CD4-positive, alpha-beta T cell treated with Interleukin-4 for 1 hour (primary cell): ENCODE measurements around the gene ABCF3.
"Not testable (repeated sequence)": the region's sequence is repeated elsewhere in the genome, so short reads cannot be mapped to it uniquely, and the experiment has no call there.

ENCODE experiments used
- DNase-seq, 2 donors: peaks; one replicate each; pipeline ENCODE4 v3.0.0-alpha.2; 2020 to 2022

Gene ABCF3, protein sequence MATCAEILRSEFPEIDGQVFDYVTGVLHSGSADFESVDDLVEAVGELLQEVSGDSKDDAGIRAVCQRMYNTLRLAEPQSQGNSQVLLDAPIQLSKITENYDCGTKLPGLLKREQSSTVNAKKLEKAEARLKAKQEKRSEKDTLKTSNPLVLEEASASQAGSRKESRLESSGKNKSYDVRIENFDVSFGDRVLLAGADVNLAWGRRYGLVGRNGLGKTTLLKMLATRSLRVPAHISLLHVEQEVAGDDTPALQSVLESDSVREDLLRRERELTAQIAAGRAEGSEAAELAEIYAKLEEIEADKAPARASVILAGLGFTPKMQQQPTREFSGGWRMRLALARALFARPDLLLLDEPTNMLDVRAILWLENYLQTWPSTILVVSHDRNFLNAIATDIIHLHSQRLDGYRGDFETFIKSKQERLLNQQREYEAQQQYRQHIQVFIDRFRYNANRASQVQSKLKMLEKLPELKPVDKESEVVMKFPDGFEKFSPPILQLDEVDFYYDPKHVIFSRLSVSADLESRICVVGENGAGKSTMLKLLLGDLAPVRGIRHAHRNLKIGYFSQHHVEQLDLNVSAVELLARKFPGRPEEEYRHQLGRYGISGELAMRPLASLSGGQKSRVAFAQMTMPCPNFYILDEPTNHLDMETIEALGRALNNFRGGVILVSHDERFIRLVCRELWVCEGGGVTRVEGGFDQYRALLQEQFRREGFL

DNA sequence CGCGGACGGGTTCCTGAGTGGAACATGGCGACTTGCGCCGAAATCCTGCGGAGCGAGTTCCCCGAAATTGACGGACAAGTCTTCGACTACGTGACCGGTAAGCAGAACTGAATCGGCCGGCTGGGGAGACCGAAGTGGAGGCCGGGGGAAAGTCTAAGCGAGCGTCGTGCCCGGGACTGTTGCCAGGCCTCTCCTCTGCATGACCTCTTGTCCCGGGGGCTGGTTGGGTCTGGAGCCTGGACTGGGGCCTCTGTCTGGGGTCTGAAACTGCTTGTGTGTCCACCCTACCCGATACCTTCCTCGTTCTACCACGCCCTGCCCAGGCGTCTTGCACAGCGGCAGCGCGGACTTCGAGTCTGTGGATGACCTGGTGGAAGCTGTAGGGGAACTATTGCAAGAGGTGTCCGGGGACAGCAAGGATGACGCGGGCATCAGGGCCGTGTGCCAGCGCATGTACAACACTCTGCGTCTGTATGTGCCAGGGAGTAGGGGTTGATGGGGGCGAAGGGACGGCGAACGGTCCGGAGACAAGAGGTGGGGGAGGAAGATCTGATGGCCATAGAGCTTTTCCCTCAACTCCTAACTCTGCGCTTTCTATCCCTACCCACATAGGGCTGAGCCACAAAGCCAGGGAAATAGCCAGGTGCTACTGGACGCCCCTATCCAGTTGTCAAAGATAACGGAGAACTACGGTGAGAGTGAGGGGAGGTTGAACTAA lies at the start of gene ABCF3:
Gene ABCF3, plus strand, starts transcription at position 16 of the 718 bp plus-strand sequence. Its CDS starts 9 bp downstream, at position 25.
- peak in 1 of 2 donors; percentile 17 for DNase-seq

DNA sequence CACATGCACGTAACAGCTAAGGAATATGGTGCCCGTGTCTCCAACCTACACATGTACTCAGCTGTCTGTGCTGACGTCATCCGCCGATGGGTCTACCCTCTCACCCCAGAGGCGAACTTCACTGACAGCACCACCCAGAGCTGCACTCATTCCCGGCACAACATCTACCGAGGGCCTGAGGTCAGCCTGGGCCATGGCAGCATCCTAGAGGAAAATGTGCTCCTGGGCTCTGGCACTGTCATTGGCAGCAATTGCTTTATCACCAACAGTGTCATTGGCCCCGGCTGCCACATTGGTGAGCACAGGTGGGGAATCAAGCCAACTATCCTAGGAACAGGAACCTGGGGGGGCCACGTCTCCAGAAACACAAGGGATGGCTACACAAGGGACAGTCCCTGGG lies 45.6 kb upstream of the ABCF3 start:
- DNase-seq: no peak

DNA sequence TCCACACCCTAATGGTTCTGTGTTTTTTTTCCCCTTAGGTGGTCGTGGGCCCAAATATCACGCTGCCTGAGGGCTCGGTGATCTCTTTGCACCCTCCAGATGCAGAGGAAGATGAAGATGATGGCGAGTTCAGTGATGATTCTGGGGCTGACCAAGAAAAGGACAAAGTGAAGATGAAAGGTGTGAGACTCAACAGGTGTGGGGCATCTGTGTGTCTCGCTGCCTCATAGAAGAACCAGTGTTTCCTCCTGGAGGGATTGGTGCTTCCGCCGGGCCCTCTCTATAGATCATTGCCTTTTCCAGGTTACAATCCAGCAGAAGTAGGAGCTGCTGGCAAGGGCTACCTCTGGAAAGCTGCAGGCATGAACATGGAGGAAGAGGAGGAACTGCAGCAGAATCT lies 43.8 kb upstream of the ABCF3 start:
- DNase-seq: no peak

DNA sequence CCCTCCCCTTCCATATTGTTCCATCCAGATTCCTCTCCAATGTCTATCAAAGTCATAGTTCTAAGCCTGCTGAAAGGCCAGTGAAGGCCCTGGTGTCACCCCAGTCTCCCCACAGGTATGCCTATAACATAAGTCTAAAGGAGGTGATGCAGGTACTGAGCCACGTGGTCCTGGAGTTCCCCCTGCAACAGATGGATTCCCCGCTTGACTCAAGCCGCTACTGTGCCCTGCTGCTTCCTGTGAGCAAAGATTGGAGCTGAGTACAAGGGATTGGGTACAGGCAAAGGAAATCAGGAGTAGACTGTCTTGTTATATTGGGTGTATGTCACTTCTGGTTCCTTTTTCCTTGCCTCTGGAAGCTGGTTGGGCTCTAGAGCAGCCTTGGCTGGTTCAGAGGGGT lies 42.7 kb upstream of the ABCF3 start:
- DNase-seq: no peak

DNA sequence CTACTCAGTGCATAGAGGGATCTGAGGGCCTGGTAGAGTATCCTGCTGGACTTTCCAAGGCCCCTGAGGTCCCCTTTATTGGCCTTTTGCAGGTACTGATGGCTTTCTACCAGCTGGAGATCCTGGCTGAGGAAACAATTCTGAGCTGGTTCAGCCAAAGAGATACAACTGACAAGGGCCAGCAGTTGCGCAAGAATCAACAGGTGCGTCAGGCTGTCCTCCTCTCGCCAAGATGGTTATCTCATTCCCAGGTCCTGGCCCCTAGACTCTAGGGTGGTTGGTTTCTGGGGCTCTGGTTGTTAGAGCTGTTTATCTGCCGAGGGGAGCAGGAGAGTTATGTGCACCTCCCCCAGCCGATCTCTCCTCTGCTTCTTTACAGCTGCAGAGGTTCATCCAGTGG lies 41.5 kb upstream of the ABCF3 start:
- no peak for DNase-seq

DNA sequence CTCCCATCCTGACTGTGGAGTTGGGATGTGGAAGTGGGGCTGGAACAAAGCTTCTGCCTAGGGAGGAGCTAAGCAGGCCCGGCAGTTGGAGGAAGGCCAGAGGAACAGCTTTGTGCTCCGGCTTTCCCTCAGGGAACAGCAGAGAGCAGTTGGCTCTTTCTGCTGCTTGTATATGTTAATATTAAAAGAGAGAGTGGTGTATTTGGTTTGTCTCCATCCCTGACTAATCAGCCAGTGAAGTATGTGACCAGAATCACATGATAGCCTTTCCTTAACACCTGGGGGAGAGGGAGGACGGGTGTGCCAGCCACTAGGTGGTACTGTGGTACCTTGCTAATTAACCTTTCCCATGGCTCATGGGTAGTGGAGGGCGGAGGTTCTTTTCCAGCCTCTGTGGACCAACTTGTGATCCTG lies 40.9 kb upstream of the ABCF3 start:
- DNase-seq: peak; percentile 41 to 42

DNA sequence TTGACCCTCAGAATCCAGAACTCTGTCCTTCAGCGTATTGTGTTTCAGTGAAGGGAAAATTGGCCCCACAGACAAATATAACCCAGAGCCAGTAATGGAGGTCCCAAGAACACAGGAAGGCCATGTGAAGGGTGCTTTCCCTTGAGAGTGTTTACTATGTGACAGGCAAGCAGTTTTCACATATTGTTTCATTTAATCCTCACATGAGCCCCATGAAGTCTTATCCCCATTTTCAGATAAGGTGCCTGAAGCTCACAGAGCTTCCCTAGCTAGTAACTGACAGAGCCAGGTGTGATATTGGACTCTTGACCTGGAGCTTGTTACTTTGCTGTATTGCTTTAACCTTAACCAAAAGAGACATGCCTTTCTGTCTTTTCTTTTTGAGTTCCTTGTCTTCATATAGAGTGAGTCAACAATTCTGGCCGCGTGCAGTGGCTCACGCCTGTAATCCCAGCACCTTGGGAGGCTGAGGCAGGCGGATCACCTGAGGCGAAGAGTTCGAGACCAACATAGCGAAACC lies 40.2 kb upstream of the ABCF3 start:
- DNase-seq: no peak

DNA sequence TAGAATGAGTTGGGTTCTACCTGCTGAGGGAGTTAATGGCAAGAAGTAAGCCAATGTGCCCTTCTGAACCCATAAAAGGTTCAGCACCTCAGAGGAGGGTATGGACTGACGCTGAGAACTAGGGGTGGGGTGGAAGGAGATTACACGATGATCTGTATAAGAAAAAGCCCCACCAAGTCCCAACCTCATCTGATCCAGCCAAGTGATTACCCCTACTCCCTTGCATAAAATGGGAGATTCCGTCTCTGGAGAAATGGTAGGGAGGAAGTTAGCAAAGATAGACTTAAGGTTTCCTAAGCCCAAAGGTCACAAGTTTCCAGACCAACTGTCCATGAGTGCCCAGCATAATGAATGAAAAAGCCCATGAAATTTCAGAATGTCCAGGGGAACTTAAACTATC lies 37.9 kb upstream of the ABCF3 start:
- no peak for DNase-seq

DNA sequence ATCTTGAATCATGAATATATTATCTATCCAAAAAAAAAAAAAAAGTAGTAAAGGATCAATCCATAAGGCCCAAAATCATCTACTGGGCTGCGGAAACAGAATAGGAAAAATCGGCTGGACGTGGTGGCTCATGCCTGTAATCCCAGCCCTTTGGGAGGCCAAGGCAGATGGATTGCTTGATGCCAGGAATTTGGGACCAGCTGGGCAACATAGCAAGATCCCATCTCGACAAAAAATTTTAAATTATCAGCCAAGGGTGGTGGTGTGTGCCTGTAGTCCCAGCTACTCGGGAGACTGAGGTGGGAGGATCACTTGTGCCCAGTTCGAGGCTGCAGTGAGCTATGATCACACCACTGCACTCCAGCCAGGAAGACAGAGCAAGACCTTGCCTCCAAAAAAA lies 36.9 kb upstream of the ABCF3 start:
- DNase-seq: no peak

DNA sequence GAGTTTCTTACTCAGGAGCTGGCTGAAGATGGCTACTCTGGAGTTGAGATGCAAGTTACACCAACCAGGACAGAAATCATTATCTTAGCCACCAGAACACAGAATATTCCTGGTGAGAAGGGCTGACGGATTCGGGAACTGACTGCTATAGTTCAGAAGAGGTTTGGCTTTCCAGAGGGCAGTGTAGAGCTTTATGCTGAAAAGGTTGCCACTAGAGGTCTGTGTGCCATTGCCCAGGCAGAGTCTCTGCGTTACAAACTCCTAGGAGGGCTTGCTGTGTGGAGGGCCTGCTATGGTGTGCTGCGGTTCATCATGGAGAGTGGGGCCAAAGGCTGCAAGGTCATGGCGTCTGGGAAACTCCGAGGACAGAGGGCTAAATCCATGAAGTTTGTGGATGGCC lies 36.2 kb upstream of the ABCF3 start:
- not testable (repeated sequence) for DNase-seq

DNA sequence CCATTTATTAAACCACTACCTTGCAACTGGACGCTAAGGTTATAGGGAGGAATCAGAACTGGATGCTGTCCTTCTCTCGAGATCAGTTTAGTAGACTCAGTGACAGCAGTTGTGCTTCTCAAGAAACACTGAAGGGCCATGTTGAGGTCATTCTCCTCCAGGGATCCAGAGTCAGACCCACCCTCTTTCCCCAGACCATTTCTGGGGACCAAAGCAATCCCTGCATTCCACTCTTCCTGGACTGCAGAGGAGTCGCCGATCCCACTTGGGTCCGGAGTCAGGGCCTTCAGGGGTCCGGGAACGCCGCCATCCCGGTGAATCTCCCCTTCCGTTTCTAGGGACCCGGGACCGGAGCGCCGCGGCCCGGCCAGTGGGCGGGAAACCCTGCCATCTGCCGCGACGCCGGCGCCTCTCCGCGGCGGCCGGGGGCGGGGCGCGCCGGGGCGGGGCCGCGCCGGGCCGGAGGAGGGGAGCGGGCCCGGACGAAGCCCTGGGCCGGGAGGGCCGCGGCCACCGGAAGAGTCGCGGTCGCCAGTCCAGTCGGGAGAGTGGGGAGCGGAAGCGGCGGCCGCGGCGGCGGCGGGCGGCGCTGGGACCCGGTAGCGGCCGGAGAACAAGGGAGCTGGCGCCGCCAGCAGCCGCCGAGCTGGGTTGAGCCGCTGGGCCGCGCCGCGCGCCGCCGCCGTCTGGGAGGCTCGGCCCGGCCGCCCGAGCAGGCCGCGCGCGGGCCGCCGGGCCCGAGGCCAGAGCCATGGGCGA lies 30.9 kb upstream of the ABCF3 start, which contains the start of gene DVL3:
Gene DVL3, plus strand, starts transcription at position 493 of the 759 bp plus-strand sequence. Its CDS starts 259 bp downstream, at position 752.
- DNase-seq: peak; percentile 41 to 53

DNA sequence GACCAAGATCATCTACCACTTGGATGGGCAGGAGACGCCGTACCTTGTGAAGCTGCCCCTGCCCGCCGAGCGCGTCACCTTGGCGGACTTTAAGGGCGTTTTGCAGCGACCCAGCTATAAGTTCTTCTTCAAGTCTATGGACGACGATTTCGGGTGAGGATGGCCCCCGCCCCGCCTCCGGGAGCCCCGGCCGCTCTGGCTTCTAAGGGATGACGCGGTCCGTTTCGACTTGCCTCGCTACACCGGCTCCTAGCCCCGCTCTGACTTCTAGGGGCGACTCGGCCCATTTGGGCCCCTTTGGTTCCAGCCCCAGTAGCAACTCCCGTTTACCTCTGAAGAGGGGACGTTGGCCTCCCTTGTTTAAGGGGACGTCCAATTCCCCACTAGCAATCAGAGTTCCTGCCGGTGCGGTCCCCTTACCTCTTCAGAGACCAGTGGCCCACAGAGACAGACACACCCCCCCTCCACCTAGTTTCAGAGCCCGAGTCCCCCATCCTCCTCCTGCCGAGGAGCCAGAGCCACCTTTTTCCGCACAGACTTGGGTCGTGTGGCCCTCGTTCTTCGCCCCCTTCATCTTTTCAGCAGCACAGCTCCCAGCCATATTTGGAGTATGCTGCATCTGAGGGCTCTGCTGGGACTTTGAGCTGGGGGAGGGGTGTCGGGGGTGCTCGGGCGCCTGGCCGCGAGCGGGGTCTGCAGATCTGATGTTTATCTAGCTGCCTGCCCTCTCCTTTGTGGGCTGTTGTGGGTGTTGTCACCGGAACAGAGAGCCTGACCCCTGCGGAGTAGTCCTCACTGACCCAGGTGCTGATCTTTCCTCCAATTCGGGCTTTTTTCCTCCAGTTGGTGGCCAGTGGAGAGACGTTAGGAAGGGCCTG lies 30.1 kb upstream of the ABCF3 start:
- peak; percentile 27 to 34 for DNase-seq

DNA sequence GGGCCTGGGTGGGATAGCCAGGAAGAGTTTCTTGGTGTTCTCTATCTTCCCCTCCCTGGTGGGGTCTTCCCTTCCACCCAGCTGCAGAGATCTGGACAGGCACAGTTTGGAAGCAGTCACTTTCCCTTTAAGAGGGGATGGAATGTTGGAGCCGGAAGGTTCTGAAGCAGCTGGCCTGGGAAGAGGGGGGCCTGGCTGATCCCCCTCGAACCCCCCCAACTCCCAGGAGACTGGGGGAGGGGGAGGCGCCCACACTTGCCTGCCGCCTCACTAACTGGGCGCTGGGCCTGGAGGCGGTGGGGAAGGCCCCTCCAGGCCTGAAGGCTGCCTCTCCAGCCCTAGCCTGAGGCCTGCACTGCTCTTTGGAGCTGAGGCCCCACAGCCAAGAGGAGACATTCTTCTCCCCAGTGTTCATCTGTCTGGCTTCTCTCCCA lies 29.5 kb upstream of the ABCF3 start:
- no peak for DNase-seq

DNA sequence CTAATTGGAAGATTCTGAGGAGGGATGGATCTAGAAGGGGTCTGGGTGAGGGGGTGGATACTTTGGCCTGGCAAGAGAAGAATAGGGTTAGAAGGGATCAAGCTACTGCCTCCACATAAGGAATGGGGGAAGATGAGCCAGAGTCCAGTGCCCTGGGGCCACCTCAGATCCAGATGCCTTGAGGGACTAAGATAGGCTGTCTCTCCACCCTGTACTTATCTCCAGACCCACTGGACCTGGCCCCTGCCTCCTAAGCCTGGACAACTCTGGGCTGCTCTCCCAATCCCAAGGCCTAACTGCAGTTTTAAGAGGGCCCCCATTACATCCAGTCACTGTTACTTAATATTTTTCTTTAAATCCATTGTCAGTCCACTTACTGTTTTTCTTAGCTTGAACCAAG lies 28.8 kb upstream of the ABCF3 start:
- DNase-seq: no peak

DNA sequence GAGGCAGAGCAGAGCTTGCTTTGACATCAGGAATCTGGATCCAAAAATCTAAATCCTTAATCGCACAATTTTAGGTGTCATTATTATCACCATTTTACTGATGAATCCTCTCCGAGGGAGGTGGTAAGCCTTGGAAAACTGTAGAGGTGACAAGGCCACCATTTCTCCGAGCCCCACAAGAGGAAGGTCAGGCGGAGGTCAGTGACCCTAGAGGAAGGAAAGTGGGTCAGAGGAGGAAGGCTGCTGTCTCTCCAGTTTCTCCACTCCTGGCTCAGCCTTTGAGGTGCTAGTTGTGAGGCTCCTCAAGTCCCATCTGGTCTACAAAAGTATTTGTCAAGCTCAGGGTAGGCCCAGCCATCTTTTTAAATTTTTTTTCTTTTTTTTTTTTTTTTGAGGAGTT lies 27.6 kb upstream of the ABCF3 start:
- no peak for DNase-seq

DNA sequence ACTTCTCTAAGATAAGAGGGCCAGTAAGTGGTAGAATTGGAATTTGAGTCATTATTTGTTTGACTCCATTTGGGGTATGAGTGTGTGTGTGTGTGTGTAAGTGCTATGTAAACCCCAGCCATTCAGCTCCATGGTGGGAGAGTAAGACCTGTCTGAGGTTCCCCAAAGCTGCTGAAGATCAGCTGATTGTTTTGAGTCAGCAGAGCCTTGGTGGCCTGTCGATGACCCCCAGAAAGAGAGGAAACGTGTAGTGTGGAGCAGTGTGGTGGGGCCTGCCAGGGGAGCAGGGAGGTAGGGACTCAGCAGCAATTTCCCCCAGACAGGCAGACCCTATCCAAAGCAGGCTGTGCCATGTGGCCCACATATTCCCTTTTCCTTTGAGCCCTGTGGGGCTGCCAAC lies 25.5 kb upstream of the ABCF3 start:
- no peak for DNase-seq

DNA sequence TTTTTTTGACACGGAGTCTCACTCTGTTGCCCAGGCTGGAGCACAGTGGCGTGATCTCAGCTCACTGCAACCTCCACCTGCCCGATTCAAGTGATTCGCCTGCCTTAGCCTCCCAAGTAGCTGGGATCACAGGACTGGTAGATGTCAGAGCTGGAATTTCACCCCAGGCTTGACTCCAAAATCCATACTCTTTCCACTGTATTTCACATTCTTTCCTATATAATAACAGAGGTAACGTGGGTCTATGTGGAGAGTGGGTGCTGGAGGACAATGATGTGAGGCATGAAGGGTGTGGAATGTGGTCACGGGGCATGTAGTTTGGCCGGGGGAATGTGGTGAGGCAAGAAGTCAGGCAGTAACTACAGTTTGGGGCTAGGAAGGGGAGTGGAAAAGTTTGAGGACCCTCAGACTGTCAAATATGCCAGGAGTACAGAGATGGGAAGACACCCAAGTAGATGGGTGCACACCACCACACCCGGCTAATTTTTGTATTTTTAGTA lies 23.4 kb upstream of the ABCF3 start:
- not testable (repeated sequence) for DNase-seq

DNA sequence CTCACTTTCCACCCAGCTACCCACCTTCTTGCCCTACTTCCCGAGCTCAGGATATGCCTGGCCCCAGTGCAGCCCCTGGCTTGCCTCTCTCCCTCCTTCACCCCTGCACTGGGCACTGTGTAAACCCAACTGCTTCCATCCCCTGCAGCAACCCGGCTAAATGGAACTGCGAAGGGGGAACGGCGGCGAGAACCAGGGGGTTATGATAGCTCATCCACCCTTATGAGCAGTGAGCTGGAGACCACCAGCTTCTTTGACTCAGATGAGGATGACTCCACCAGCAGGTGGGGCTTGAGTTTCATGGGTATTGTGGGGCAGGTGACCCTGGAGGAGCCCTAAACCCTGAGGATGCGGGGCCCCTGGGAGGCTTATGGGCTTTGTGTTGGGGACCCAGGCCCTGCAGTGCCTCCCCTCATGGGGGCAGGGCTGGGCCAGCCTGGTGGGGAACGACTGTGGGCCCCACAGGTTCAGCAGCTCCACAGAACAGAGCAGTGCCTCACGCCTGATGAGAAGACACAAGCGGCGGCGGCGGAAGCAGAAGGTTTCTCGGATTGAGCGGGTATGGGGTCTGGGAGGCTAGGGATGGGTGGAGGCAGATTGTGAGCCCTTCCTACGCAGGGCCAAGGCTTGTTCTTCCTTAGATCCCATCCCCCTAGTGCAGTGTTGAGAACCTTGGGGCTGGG lies 21.2 kb upstream of the ABCF3 start:
- DNase-seq: no peak

DNA sequence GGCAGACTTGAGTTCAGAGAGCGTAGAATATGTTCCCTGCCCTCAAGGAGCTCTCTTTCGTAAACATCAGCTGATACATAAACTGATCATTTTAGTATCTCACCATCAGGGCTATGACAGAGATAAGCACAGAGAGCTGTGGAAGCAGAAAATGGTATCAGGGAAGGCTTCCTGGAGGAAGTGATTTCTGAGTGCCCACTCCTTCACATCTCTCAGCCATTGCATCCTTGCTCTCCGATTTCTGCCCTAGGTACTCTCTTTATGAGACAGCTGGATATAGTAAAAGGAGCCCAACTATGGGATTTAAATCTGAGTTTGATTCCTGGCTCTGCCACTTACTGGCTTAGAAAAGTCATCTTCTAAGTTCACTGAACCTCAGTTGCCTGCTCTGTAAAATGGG lies 20.5 kb upstream of the ABCF3 start:
- no peak for DNase-seq

DNA sequence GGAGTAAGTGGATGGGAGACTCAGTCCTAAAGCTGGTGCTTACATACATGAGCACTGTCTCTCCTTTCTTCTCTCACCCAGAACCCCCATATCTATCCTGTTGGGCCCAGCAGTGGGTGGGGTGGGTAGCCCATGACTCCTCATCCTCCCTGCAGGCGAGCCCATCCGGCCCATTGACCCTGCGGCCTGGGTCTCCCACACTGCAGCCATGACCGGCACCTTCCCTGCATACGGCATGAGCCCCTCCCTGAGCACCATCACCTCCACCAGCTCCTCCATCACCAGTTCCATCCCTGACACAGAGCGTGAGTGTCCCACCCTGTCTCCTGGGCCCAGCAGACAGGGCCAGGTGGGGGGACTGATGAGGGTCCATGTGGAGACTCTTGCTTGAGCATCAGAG lies 19.3 kb upstream of the ABCF3 start:
- DNase-seq: no peak

DNA sequence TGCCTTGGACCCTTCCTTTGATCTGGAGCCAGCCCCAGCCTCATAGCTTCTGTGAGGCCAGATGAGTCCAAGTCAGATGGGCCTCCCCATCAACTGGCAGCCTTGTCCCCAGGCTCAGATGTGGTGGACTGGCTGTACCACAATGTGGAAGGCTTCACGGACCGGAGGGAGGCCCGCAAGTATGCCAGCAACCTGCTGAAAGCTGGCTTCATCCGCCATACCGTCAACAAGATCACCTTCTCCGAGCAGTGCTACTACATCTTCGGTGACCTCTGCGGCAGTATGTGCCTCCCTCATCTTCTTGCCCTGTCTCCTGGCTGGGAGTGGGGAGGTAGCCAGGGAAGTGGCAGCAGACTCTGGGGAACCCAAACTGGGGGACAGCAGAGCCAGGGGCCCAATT lies 18.2 kb upstream of the ABCF3 start:
- DNase-seq: no peak
